Measurements from ENCODE around the gene FIBP.

Gene FIBP

GRCh38 chr11:65859812-65860277 lies 28.4 kb downstream of the FIBP start:
- peaks cover 11% of the 10 kb centered on the region for H3K27me3 Mint-ChIP-seq (ENCODE audit: low read depth, poor library complexity)
- H3K9me3 Mint-ChIP-seq: no peaks in the 10 kb centered on the region
- peak overlapping the region; percentile 98 for H3K27ac Mint-ChIP-seq
- peaks cover 26% of the 10 kb centered on the region for H3K36me3 Mint-ChIP-seq (ENCODE audit: low read depth)
- peaks cover 50% of the 10 kb centered on the region for H3K4me1 Mint-ChIP-seq
- no peak for DNase-seq
- no peak for TF ChIP-seq CTCF (IDR thresholded peaks at IDR 0.05)
- peak overlapping the region; percentile 87 for H3K4me3 Mint-ChIP-seq

GRCh38 chr11:65859095-65859811 lies 29.0 kb downstream of the FIBP start:
- peak; percentile 99 for DNase-seq
- no peak for TF ChIP-seq CTCF (IDR thresholded peaks at IDR 0.05)
- Mint-ChIP-seq H3K36me3 (ENCODE audit: low read depth) (peaks cover 32% of the 10 kb centered on the region), H3K9me3 (no peaks in the 10 kb centered on the region), H3K4me3 (peak overlapping the region; percentile 87), H3K27ac (peak overlapping the region; percentile 100), H3K27me3 (ENCODE audit: low read depth, poor library complexity) (peaks cover 11% of the 10 kb centered on the region), H3K4me1 (peaks cover 56% of the 10 kb centered on the region)

GRCh38 chr11:65858681-65859087 lies 29.6 kb downstream of the FIBP start:
- Mint-ChIP-seq H3K9me3 (no peaks in the 10 kb centered on the region), H3K36me3 (ENCODE audit: low read depth) (peaks cover 38% of the 10 kb centered on the region), H3K27ac (peak overlapping the region; percentile 100), H3K4me1 (peaks cover 58% of the 10 kb centered on the region), H3K4me3 (peak overlapping the region; percentile 87), H3K27me3 (ENCODE audit: low read depth, poor library complexity) (peaks cover 7% of the 10 kb centered on the region)
- DNase-seq: no peak
- TF ChIP-seq CTCF (IDR thresholded peaks at IDR 0.05): no peak

GRCh38 chr11:65857853-65858680 lies 30.2 kb downstream of the FIBP start, which contains the start of gene CFL1:
CFL1 (minus strand) TSS chr11:65858180; CDS start chr11:65858099, 81 bp downstream.
- DNase-seq: peak; percentile 96
- Mint-ChIP-seq H3K36me3 (ENCODE audit: low read depth) (peaks cover 44% of the 10 kb centered on the region), H3K4me1 (peaks cover 58% of the 10 kb centered on the region)

GRCh38 chr11:65857500-65857852 lies 30.8 kb downstream of the FIBP start:
- Mint-ChIP-seq H3K27ac (no peak overlapping the region), H3K4me1 (peaks cover 54% of the 10 kb centered on the region), H3K27me3 (ENCODE audit: low read depth, poor library complexity) (peaks cover 5% of the 10 kb centered on the region), H3K4me3 (peak overlapping the region; percentile 93), H3K36me3 (ENCODE audit: low read depth) (peaks cover 39% of the 10 kb centered on the region), H3K9me3 (no peaks in the 10 kb centered on the region)
- DNase-seq: no peak
- no peak for TF ChIP-seq CTCF (IDR thresholded peaks at IDR 0.05)

More at GRCh38 chr11:65857853-65858680, 30.2 kb downstream of the FIBP start, which contains the start of gene CFL1:
- Mint-ChIP-seq H3K4me3 (peak within 1 kb of the TSS; percentile 93), H3K27me3 (ENCODE audit: low read depth, poor library complexity) (peaks cover 5% of the 10 kb centered on the region), H3K9me3 (no peaks in the 10 kb centered on the region), H3K27ac (peak within 1 kb of the TSS; percentile 100)
- TF ChIP-seq CTCF (IDR thresholded peaks at IDR 0.05): no peak

Data from nephron progenitor cell (in vitro differentiated cells).